ENCODE data around the gene JAZF1. TPM values are rescaled to one million over a fixed set of nuclear protein-coding genes. Genes with fewer than 3 reads are reported as not detected.

Gene JAZF1
- total and polyA plus RNA-seq, 7 donors = 2.3 to 10.6 (median 5.3) TPM

GRCh38 chr7:27999829-28000228, 180.8 kb downstream of the JAZF1 start:
- Histone ChIP-seq H3K9me3 (no peaks in the 10 kb centered on the region), H3K4me3 (no peak overlapping the region), H3K27ac (no peak overlapping the region), H3K4me1 (no peaks in the 10 kb centered on the region), H3K36me3 (ENCODE audit: insufficient read depth in 1 of 2, low read depth in 1 of 2) (no peaks in the 10 kb centered on the region), H3K27me3 (ENCODE audit: insufficient read depth in 3 of 3, low read length in 2 of 3) (no peaks in the 10 kb centered on the region)
- TF ChIP-seq, protein P1, sequence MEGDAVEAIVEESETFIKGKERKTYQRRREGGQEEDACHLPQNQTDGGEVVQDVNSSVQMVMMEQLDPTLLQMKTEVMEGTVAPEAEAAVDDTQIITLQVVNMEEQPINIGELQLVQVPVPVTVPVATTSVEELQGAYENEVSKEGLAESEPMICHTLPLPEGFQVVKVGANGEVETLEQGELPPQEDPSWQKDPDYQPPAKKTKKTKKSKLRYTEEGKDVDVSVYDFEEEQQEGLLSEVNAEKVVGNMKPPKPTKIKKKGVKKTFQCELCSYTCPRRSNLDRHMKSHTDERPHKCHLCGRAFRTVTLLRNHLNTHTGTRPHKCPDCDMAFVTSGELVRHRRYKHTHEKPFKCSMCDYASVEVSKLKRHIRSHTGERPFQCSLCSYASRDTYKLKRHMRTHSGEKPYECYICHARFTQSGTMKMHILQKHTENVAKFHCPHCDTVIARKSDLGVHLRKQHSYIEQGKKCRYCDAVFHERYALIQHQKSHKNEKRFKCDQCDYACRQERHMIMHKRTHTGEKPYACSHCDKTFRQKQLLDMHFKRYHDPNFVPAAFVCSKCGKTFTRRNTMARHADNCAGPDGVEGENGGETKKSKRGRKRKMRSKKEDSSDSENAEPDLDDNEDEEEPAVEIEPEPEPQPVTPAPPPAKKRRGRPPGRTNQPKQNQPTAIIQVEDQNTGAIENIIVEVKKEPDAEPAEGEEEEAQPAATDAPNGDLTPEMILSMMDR (IDR thresholded peaks at IDR 0.05) = no peak
- 95 to 97% (median 96%) methylated on average over 3 of the region's 3 CpGs for WGBS, 3 donors
- DNase-seq = no peak
- no peak for ATAC-seq
- intact Hi-C loops (cut with DNase I) = no loop called here

DNA sequence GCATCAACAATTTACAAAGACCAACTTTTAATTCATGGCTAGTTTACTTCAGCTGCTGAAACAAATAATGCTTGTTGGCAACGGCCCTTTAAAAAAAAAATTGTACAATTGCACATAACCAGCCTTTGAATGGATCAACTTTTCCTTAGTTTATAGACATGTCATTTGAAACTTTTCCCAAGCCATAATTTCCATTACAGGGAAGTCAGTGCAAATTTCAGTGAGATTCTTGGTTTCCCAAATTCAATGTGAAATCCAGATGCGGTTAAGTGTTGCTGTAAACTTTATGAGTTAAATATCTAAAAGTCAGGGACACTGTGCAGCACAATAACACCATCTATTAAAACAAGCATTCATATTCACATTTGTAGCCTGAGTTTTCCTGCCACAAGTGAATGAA, 182.2 kb downstream of the JAZF1 start:
- Histone ChIP-seq H3K4me3 (no peak overlapping the region), H3K27ac (no peak overlapping the region), H3K4me1 (peaks cover 3% of the 10 kb centered on the region), H3K36me3 (ENCODE audit: insufficient read depth in 1 of 2, low read depth in 1 of 2) (no peaks in the 10 kb centered on the region), H3K27me3 (ENCODE audit: insufficient read depth in 3 of 3, low read length in 2 of 3) (no peaks in the 10 kb centered on the region), H3K9me3 (no peaks in the 10 kb centered on the region)
- WGBS, 3 donors = 48 to 91% (median 62%) methylated on average over 2 of the region's 2 CpGs
- DNase-seq = no peak
- ATAC-seq = no peak
- intact Hi-C loops (cut with DNase I) = no loop called here
- TF ChIP-seq, protein P1 (IDR thresholded peaks at IDR 0.05) = no peak

DNA sequence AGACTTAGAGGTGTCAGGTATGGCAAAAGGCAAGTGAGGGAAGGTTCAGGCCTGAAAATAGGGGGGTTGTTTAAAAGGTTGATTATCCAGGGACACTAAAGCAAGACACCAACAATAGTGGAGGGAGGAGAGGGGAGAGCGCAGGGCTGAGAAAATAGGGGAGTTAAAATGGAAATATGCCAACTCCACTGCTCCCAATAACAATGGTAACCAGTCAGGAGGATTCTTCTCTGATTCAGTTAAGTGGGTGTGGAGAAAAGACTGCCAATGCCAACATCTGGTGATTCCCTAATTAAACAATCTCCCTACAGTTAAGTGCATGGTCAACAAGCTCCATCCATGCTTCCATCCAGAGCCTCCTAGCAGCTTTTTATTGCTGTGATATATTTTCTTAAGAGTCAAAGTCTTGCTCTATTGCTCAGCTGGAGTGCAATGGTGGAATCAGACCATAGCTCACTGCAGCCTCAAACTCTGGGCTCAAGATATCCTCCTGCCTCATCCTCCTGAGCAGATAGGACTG, 183.3 kb downstream of the JAZF1 start:
- intact Hi-C loops (cut with DNase I) = no loop called here
- no peaks in the 10 kb centered on the region for H3K27me3 ChIP-seq (ENCODE audit: insufficient read depth in 3 of 3, low read length in 2 of 3)
- WGBS, 3 donors = 100% methylated on average over 1 of the region's 1 CpG
- DNase-seq (no peak), ATAC-seq (no peak)
- H3K27ac ChIP-seq = no peak overlapping the region
- TF ChIP-seq, protein P1 (IDR thresholded peaks at IDR 0.05) = no peak
- no peak overlapping the region for H3K4me3 ChIP-seq
- peaks cover 15% of the 10 kb centered on the region for H3K4me1 ChIP-seq
- H3K9me3 ChIP-seq = no peaks in the 10 kb centered on the region
- no peaks in the 10 kb centered on the region for H3K36me3 ChIP-seq (ENCODE audit: insufficient read depth in 1 of 2, low read depth in 1 of 2)

GRCh38 chr7:27996141-27996540, 184.5 kb downstream of the JAZF1 start:
- no peak overlapping the region for H3K27ac ChIP-seq

More at GRCh38 chr7:27996141-27996540, 184.5 kb downstream of the JAZF1 start:
- peaks cover 18% of the 10 kb centered on the region for H3K4me1 ChIP-seq
- intact Hi-C loops (cut with DNase I) = no loop called here
- no peak overlapping the region for H3K4me3 ChIP-seq
- no peaks in the 10 kb centered on the region for H3K9me3 ChIP-seq
- ATAC-seq (no peak), DNase-seq (no peak)
- no peaks in the 10 kb centered on the region for H3K27me3 ChIP-seq (ENCODE audit: insufficient read depth in 3 of 3, low read length in 2 of 3)
- H3K36me3 ChIP-seq (ENCODE audit: insufficient read depth in 1 of 2, low read depth in 1 of 2) = no peaks in the 10 kb centered on the region
- WGBS, 3 donors = 92 to 93% (median 93%) methylated on average over 7 of the region's 7 CpGs
- TF ChIP-seq, protein P1 (IDR thresholded peaks at IDR 0.05) = no peak

All from psoas muscle (tissue), 8 donors.